Fibroblast of pulmonary artery (primary cell): ENCODE data around the gene ERVV-1.

Source experiments
- DNase-seq: peaks from one replicate; pipeline ENCODE4 v3.0.0-alpha.2; 2010; ENCODE audit warnings: low read depth
- H3K4me3 ChIP-seq: replicated peaks from 2 replicates; pipeline ENCODE4 v1.5.1; 2011; ENCODE audit warnings: low read depth, mild to moderate bottlenecking, control low read depth, low read length, moderate library complexity
- CTCF ChIP-seq: IDR thresholded peaks from 2 replicates; pipeline ENCODE4 v1.5.1; 2011; ENCODE audit warnings: mild to moderate bottlenecking, control low read depth, low read length, inconsistent platforms; ENCODE audit errors: missing control alignments

ERVV-1 gene

GRCh38 chr19:53045536-53045935, 31.8 kb downstream of the ERVV-1 start:
- no peak for TF ChIP-seq CTCF
- no peak for DNase-seq
- no peak overlapping the region for H3K4me3 ChIP-seq

DNA sequence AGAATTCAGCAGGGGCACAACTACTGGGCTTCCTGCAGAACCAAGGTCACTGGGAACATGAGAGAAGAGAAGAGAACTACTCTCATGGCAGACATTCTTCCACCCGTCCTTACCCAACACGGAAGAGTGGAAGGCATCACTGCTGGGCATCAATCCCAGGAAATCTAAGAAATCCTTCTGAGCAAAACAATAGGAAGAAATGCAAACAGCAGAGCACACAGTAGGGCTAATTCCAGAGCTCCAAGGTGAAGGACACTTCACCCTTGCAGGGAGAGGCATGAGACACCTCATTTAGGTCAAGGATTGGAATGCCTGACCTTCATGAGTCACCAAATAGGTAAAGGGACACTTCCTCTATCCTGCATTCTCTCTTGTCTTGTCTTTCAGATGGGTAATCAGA, 33.7 kb downstream of the ERVV-1 start:
- TF ChIP-seq CTCF: no peak
- H3K4me3 ChIP-seq: no peak overlapping the region
- no peak for DNase-seq

DNA sequence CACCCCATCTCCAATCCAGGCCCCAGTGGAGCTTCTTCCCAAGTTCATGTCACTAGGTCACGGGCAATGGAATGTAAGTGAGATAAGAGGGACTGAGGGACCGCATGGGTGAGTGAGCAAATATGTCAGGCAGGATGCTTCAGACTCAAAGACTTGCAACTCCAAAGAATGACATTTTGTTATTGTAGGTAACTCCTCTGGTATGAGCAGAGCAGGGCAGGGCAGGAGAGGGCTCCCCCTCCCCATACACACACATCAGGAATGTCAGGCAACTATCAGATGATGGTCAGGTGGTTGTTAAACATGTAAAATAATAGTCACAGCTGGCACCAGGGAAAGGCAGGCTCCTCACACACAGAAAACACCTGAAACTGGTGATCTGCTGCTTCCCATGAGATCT, 41.4 kb downstream of the ERVV-1 start:
- DNase-seq: no peak
- no peak overlapping the region for H3K4me3 ChIP-seq
- TF ChIP-seq CTCF: no peak

- DNase-seq: no peak
- H3K4me3 ChIP-seq: peak overlapping the region; percentile 24
- TF ChIP-seq CTCF: no peak
Observed at GRCh38 chr19:53057904-53058580, 44.3 kb downstream of the ERVV-1 start.
